Caco-2 (cell line): ENCODE measurements around the gene AIFM3. TPM values are rescaled to one million over a fixed set of nuclear protein-coding genes. Genes with fewer than 3 reads are reported as not detected.

ENCODE experiments used
- BruUV-seq: library from RNA; stranded (reverse); fragments of 400-500 nt; replicated peaks from 2 replicates; lab custom pipeline; 2021; lab: Mats Ljungman, UMichigan
- CTCF ChIA-PET: fragments of 300-600 bp; sonication (Branson Sonifier 250); formaldehyde crosslinking; loops from one replicate; lab custom pipeline; 2022; ENCODE audit warnings: antibody characterized with exemption; lab: Charles Lee
- POLR2A ChIA-PET: fragments of 300-600 bp; sonication (Branson Sonifier 250); formaldehyde crosslinking; loops from one replicate; lab custom pipeline; 2022; ENCODE audit warnings: antibody characterized with exemption; lab: Charles Lee
- DNase-seq, 2 experiments: peaks; one replicate each; pipeline versions ENCODE4 v3.0.0 to v3.0.0-alpha.2; 2020 to 2022
- H3K27me3 ChIP-seq: replicated peaks from 2 replicates; pipeline ENCODE4 v1.6.0; 2011; ENCODE audit warnings: low read length; ENCODE audit not compliant: control insufficient read depth, insufficient read depth
- H3K36me3 ChIP-seq: 2 replicates; pipeline ENCODE4 v1.5.1; 2011; ENCODE audit warnings: low read length; ENCODE audit not compliant: control insufficient read depth, insufficient read depth
- H3K4me1 ChIP-seq: fragments of 250-450 bp; sonication (Bioruptor Pico); 2 replicates; pipeline ENCODE4 v1.5.1; 2020; ENCODE audit warnings: mild to moderate bottlenecking
- H3K4me3 ChIP-seq: 2 replicates; pipeline ENCODE4 v1.5.1; 2011; ENCODE audit warnings: low read depth, mild to moderate bottlenecking, control low read depth, low read length
- H3K9me3 ChIP-seq: fragments of 250-450 bp; sonication (Bioruptor Pico); 2 replicates; pipeline ENCODE4 v1.5.1; 2020; ENCODE audit warnings: mild to moderate bottlenecking, moderate library complexity
- H3K27ac Mint-ChIP-seq: one replicate; pipeline ENCODE4 v1.8.0; 2022; ENCODE audit warnings: mixed read lengths; ENCODE audit not compliant: unreplicated experiment
- H3K27me3 Mint-ChIP-seq: one replicate; pipeline ENCODE4 v1.8.0; 2022; ENCODE audit warnings: mixed read lengths; ENCODE audit not compliant: insufficient read depth, unreplicated experiment
- H3K36me3 Mint-ChIP-seq: one replicate; pipeline ENCODE4 v1.8.0; 2022; ENCODE audit warnings: mild to moderate bottlenecking, mixed read lengths; ENCODE audit not compliant: insufficient read depth, unreplicated experiment
- H3K4me1 Mint-ChIP-seq: one replicate; pipeline ENCODE4 v1.8.0; 2022; ENCODE audit warnings: low read depth, mixed read lengths; ENCODE audit not compliant: unreplicated experiment
- H3K4me3 Mint-ChIP-seq: one replicate; pipeline ENCODE4 v1.8.0; 2022; ENCODE audit warnings: mild to moderate bottlenecking, moderate library complexity, mixed read lengths; ENCODE audit not compliant: unreplicated experiment
- H3K9me3 Mint-ChIP-seq: one replicate; pipeline ENCODE4 v1.8.0; 2022; ENCODE audit warnings: mixed read lengths; ENCODE audit not compliant: unreplicated experiment
- CTCF ChIP-seq, 2 experiments: fragments of 200-600 bp in 1 of 2; IDR thresholded peaks; 1 replicate in 1 of 2; 2 replicates in 1 of 2; pipeline versions ENCODE4 v1.5.1 to v1.8.0; 2011 to 2022; ENCODE audit warnings: antibody characterized with exemption in 1 of 2, control low read depth in 1 of 2, inconsistent platforms in 1 of 2, low read depth in 1 of 2, low read length in 1 of 2, mild to moderate bottlenecking in 1 of 2, moderate library complexity in 1 of 2; ENCODE audit not compliant: insufficient read depth in 1 of 2, severe bottlenecking in 1 of 2, unreplicated experiment in 1 of 2
- intact Hi-C: fragments of 100-400 bp; cut with micrococcal nuclease; formaldehyde crosslinking; loops from one replicate; pipeline ENCODE4 v1.10.0; 2022; ENCODE audit not compliant: unreplicated experiment
- total RNA-seq: library from RNA; stranded (reverse); gene quantifications from 2 replicates; pipeline ENCODE4 v1.2.3, GENCODE V29; 2022

Gene AIFM3
- total RNA-seq, 1 experiment from 2014 or later, result 0.73 TPM

- no TSS peak for BruUV-seq
- Mint-ChIP-seq H3K9me3 (no peaks in the 10 kb centered on the region), H3K27me3 (no peaks in the 10 kb centered on the region), H3K36me3 (peaks cover 6% of the 10 kb centered on the region), H3K4me3 (no peak overlapping the region), H3K4me1 (no peaks in the 10 kb centered on the region), H3K27ac (no peak overlapping the region)
- Histone ChIP-seq H3K4me3 (no peak overlapping the region), H3K4me1 (peaks cover 23% of the 10 kb centered on the region), H3K27me3 (no peaks in the 10 kb centered on the region), H3K36me3 (no peaks in the 10 kb centered on the region), H3K9me3 (no peaks in the 10 kb centered on the region)
- CTCF ChIA-PET, result no interaction called here
- no peak for DNase-seq
- intact Hi-C loops, result no loop called here
- POLR2A ChIA-PET, result no interaction called here
- no peak for TF ChIP-seq CTCF (IDR thresholded peaks at IDR 0.05; ENCODE audit: insufficient read depth in 1 of 2, low read depth in 1 of 2, low read length in 1 of 2, severe bottlenecking in 1 of 2, unreplicated experiment in 1 of 2)
These were observed 58.2 kb downstream of the AIFM3 start for GRCh38 chr22:21025266-21025665.

- POLR2A ChIA-PET, result no interaction called here
- TF ChIP-seq CTCF (IDR thresholded peaks at IDR 0.05; ENCODE audit: insufficient read depth in 1 of 2, low read depth in 1 of 2, low read length in 1 of 2, severe bottlenecking in 1 of 2, unreplicated experiment in 1 of 2), result no peak
These were observed 59.0 kb downstream of the AIFM3 start for GRCh38 chr22:21025763-21026755.

GRCh38 chr22:21026783-21027692 lies 60.0 kb downstream of the AIFM3 start:
- no peak overlapping the region for H3K27ac Mint-ChIP-seq
- Histone ChIP-seq H3K9me3 (no peaks in the 10 kb centered on the region), H3K4me1 (peaks cover 23% of the 10 kb centered on the region), H3K4me3 (no peak overlapping the region), H3K36me3 (no peaks in the 10 kb centered on the region), H3K27me3 (no peaks in the 10 kb centered on the region)
- ChIA-PET CTCF (no interaction called here), POLR2A (no interaction called here)
- DNase-seq, result peak; percentile 50 to 72
- no peak for TF ChIP-seq CTCF (IDR thresholded peaks at IDR 0.05; ENCODE audit: insufficient read depth in 1 of 2, low read depth in 1 of 2, low read length in 1 of 2, severe bottlenecking in 1 of 2, unreplicated experiment in 1 of 2)
- no peaks in the 10 kb centered on the region for H3K27me3 Mint-ChIP-seq
- no peaks in the 10 kb centered on the region for H3K9me3 Mint-ChIP-seq
- intact Hi-C loops, result no loop called here
- BruUV-seq, result no TSS peak
- no peak overlapping the region for H3K4me3 Mint-ChIP-seq
- no peaks in the 10 kb centered on the region for H3K4me1 Mint-ChIP-seq
- peaks cover 6% of the 10 kb centered on the region for H3K36me3 Mint-ChIP-seq

More at GRCh38 chr22:21025763-21026755, 59.0 kb downstream of the AIFM3 start:
- H3K4me3 Mint-ChIP-seq, result no peak overlapping the region
- H3K9me3 Mint-ChIP-seq, result no peaks in the 10 kb centered on the region
- Histone ChIP-seq H3K27me3 (no peaks in the 10 kb centered on the region), H3K4me3 (no peak overlapping the region), H3K4me1 (peaks cover 23% of the 10 kb centered on the region), H3K36me3 (no peaks in the 10 kb centered on the region), H3K9me3 (no peaks in the 10 kb centered on the region)
- no peak for DNase-seq
- intact Hi-C loops, result no loop called here
- no peaks in the 10 kb centered on the region for H3K27me3 Mint-ChIP-seq
- H3K27ac Mint-ChIP-seq, result no peak overlapping the region
- CTCF ChIA-PET, result no interaction called here
- peaks cover 6% of the 10 kb centered on the region for H3K36me3 Mint-ChIP-seq
- BruUV-seq, result no TSS peak
- H3K4me1 Mint-ChIP-seq, result no peaks in the 10 kb centered on the region
